HepG2 (cell line): ENCODE measurements around the gene VGLL4. TPM values are rescaled to one million over a fixed set of nuclear protein-coding genes. Genes with fewer than 3 reads are reported as not detected.

Experiments used
- ARHGAP35 ChIP-seq: sonication (generic); formaldehyde crosslinking; IDR thresholded peaks from 2 replicates; pipeline ENCODE4 v1.9.0; 2022; ENCODE audit warnings: mild to moderate bottlenecking, inconsistent platforms, moderate library complexity, missing genetic modification reagents, borderline replicate concordance
- CEBPZ ChIP-seq: IDR thresholded peaks from 2 replicates; pipeline ENCODE4 v1.6.1; 2012; ENCODE audit warnings: low read length, improper control_type of control experiment
- ETV6 ChIP-seq: sonication (generic); formaldehyde crosslinking; conservative IDR thresholded peaks from 2 replicates; pipeline ENCODE4 v1.4.0; 2020; ENCODE audit warnings: missing genetic modification reagents
- MAFF ChIP-seq: IDR thresholded peaks from 2 replicates; pipeline ENCODE4 v1.6.1; 2011; ENCODE audit warnings: low read depth, low read length, improper control_type of control experiment
- MAFG ChIP-seq: sonication (generic); formaldehyde crosslinking; IDR thresholded peaks from 2 replicates; pipeline ENCODE4 v1.5.1; 2020; ENCODE audit warnings: mild to moderate bottlenecking, missing genetic modification reagents
- MEF2D ChIP-seq: sonication (generic); formaldehyde crosslinking; IDR thresholded peaks from 2 replicates; pipeline ENCODE4 v1.5.1; 2020; ENCODE audit warnings: mild to moderate bottlenecking, missing genetic modification reagents
- NBN ChIP-seq: fragments of 450-650 bp; conservative IDR thresholded peaks from 2 replicates; pipeline ENCODE4 v1.6.1; 2017
- NKX3-1 ChIP-seq: sonication (generic); formaldehyde crosslinking; IDR thresholded peaks from 2 replicates; pipeline ENCODE4 v1.5.0; 2020; ENCODE audit warnings: missing genetic modification reagents
- TCF7L2 ChIP-seq: IDR thresholded peaks from 2 replicates; pipeline ENCODE4 v1.6.1; 2011; ENCODE audit warnings: mild to moderate bottlenecking, low read depth, low read length, moderate library complexity
- ZKSCAN5 ChIP-seq: sonication (generic); formaldehyde crosslinking; IDR thresholded peaks from 2 replicates; pipeline ENCODE4 v1.5.1; 2020; ENCODE audit warnings: mild to moderate bottlenecking, missing genetic modification reagents
- ZNF431 ChIP-seq: sonication (generic); formaldehyde crosslinking; IDR thresholded peaks from 2 replicates; pipeline ENCODE4 v1.9.0; 2022; ENCODE audit warnings: missing genetic modification reagents, low read depth, mild to moderate bottlenecking, borderline replicate concordance
- polyA plus RNA-seq, 8 experiments: library from polyadenylated mRNA; depleted of rRNA in 3 of 8; stranded (reverse) in 7 of 8; unstranded in 1 of 8; fragments of >200 nt; fragmentation: Illumina TruSeq in 4 of 8; extraction: Trizol in 4 of 8; gene quantifications; 2 replicates each; pipeline versions ENCODE4 v1.2.1 to v1.2.3, GENCODE V29; 2011 to 2016; ENCODE audit warnings: low read depth in 4 of 8, missing spikeins in 1 of 8, mixed read lengths in 1 of 8; ENCODE audit not compliant: insufficient read depth in 1 of 8
- total RNA-seq, 5 experiments: library from RNA; depleted of rRNA; stranded (reverse); fragments of >200 nt; fragmentation: Illumina TruSeq; extraction: Trizol; gene quantifications; 2 replicates each; pipeline ENCODE4 v1.2.3, GENCODE V29; 2016; ENCODE audit warnings: low read depth in 1 of 5
- TF ChIP-seq, protein P1 (sequence below): sonication (generic); formaldehyde crosslinking; IDR thresholded peaks from 2 replicates; pipeline ENCODE4 v1.8.0; 2022; ENCODE audit warnings: missing genetic modification reagents, mild to moderate bottlenecking, borderline replicate concordance

Gene VGLL4
- total and polyA plus RNA-seq, 2 of the 13 experiments (the other 11 are each of a cell fraction or from before 2014, with no cell fraction given), result 23.2 to 39.0 TPM

DNA sequence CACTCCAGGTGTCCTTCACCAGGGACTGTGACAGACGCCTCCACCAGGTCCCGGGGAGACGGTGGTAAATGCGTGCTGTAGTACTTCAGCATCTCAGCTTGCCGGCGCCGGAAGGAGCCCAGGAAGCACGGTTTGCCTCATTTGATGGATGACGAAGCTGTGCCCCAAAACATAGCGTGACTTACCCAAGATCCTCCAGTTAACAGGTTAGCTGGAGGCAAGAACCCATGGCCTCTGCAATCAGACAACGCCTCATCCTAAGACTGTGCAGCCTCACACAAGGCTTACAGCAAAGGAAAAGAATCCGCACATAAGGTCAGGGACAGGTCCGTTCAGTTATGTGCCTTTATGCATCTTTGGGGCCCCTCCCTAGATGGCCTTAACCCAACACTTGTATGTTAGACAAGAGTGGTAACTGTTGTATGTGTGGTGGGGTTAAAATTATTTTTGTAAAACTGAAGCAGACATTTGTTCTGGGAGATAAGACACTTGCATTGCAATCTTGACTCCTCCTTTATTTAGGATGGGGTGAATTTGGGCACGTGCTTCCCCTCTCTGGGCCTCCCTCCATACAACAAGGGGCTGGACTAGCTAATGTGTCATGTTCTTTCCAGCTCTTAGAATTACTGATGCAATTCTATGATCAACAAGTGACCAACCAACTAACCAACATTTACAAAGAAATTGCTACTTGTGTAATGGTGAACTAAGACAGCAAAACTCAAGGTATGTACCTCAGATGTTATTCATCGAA, 39.4 kb downstream of the VGLL4 start (continued):
- TF ChIP-seq CEBPZ, result no peak
- no peak for TF ChIP-seq NKX3-1 (CRISPR knock-in tag)
- TF ChIP-seq, protein P1, sequence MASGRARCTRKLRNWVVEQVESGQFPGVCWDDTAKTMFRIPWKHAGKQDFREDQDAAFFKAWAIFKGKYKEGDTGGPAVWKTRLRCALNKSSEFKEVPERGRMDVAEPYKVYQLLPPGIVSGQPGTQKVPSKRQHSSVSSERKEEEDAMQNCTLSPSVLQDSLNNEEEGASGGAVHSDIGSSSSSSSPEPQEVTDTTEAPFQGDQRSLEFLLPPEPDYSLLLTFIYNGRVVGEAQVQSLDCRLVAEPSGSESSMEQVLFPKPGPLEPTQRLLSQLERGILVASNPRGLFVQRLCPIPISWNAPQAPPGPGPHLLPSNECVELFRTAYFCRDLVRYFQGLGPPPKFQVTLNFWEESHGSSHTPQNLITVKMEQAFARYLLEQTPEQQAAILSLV (CRISPR knock-in tag), result no peak
- no peak for TF ChIP-seq ZKSCAN5
- no peak for TF ChIP-seq ETV6 (CRISPR knock-in tag)
- no peak for TF ChIP-seq NBN
- TF ChIP-seq MEF2D (CRISPR knock-in tag), result no peak
- no peak for TF ChIP-seq TCF7L2
- no peak for TF ChIP-seq MAFG (CRISPR knock-in tag)
- TF ChIP-seq ARHGAP35 (CRISPR knock-in tag), result no peak
- no peak for TF ChIP-seq ZNF431 (CRISPR knock-in tag)
- TF ChIP-seq MAFF, result no peak
